Psoas muscle (tissue), 8 donors: Measurements from ENCODE around the gene MAST4. TPM values are rescaled to one million over a fixed set of nuclear protein-coding genes. Genes with fewer than 3 reads are reported as not detected.

ENCODE experiments used
- ATAC-seq, 4 donors: fragments of 200-7000 bp; cut with Tn5 transposase; one replicate each; pipeline ENCODE4 v1.9.1; 2020; ENCODE audit warnings: moderate library complexity in 3 of 4, mild to moderate bottlenecking in 2 of 4
- DNase-seq, 2 donors: peaks; one replicate each; pipeline ENCODE4 v3.0.0-alpha.2; 2020
- H3K27ac ChIP-seq: fragments of 200-600 bp; one replicate; pipeline ENCODE4 v1.8.0; 2022
- H3K27me3 ChIP-seq, 3 donors: fragments of 200-600 bp in 1 of 3; one replicate each; pipeline versions ENCODE4 v1.6.1 to v1.8.0; 2013 to 2022; ENCODE audit warnings: low read length in 2 of 3, mild to moderate bottlenecking in 2 of 3, moderate library complexity in 1 of 3; ENCODE audit not compliant: insufficient read depth in 3 of 3
- H3K36me3 ChIP-seq, 2 donors: fragments of 200-600 bp in 1 of 2; one replicate each; pipeline versions ENCODE4 v1.6.1 to v1.8.0; 2013 to 2022; ENCODE audit warnings: low read depth in 1 of 2, mild to moderate bottlenecking in 1 of 2, moderate library complexity in 1 of 2; ENCODE audit not compliant: insufficient read depth in 1 of 2
- H3K4me1 ChIP-seq: fragments of 200-600 bp; one replicate; pipeline ENCODE4 v1.8.0; 2022
- H3K4me3 ChIP-seq: fragments of 200-600 bp; one replicate; pipeline ENCODE4 v1.8.0; 2022; ENCODE audit warnings: mild to moderate bottlenecking
- H3K9me3 ChIP-seq: fragments of 200-600 bp; one replicate; pipeline ENCODE4 v1.8.0; 2022
- CTCF ChIP-seq: fragments of 200-600 bp; IDR thresholded peaks from one replicate; pipeline ENCODE4 v1.8.0; 2022; ENCODE audit warnings: antibody characterized with exemption
- WGBS, 3 donors: extraction: QIAGEN DNeasy Blood & Tissue Kit; methylation state at CpG; one replicate each; pipeline versions ENCODE4 v1.1.6 to v1.1.7; 2013; 5-methylcytosine and 5-hydroxymethylcytosine counted together
- intact Hi-C, 2 donors: fragments of 100-400 bp; cut with DNase I; formaldehyde crosslinking; loops; one replicate each; pipeline versions ENCODE4 v1.11.0 to v1.14.2; 2022
- polyA plus RNA-seq, 3 donors: library from polyadenylated mRNA; stranded (reverse); fragments of 200-250 nt; gene quantifications; one replicate each; pipeline ENCODE4 v1.2.3, GENCODE V29; 2013
- total RNA-seq, 4 donors: library from RNA; stranded (reverse); fragmentation: NEBNext Ultra II Directional in 2 of 4; extraction: Animal tissue kit (Norgen Biotek cat#: 25700) in 2 of 4; gene quantifications; one replicate each; pipeline versions ENCODE4 v1.2.1 to v1.2.4, GENCODE V29; 2021 to 2023
- donor health status: healthy with polysubstance abuse.
- donor health status: DM: no; HTN: no; CAD: no; lungs with moderate emphysema.
- donor health status: Bipolar disorder and iron deficiency.
- donor health status: healthy.
- donor health status: DM: yes; HTN: yes; CAD: no.
- donor health status: DM: no; HTN: no; CAD: no.
- donor health status: DM: no; HTN: no; CAD: no.
- donor health status: DM: yes; HTN: yes; CAD: no.

MAST4 gene
- total and polyA plus RNA-seq, 7 donors = 3.2 to 123 (median 12.1) TPM

- Histone ChIP-seq H3K36me3 (no peaks in the 10 kb centered on the region), H3K4me3 (no peak overlapping the region), H3K4me1 (no peaks in the 10 kb centered on the region), H3K9me3 (no peaks in the 10 kb centered on the region), H3K27ac (no peak overlapping the region), H3K27me3 (peaks cover 0 to 11% (median 0%) of the 10 kb centered on the region in 3 donors)
- TF ChIP-seq CTCF = no peak
- intact Hi-C loops = no loop called here
- 80 to 85% (median 83%) methylated on average over 6 of the region's 6 CpGs for WGBS, 3 donors
- no peak for ATAC-seq
- DNase-seq = no peak
Observed at GRCh38 chr5:66608501-66608900, 12.3 kb downstream of the MAST4 start.

GRCh38 chr5:66609615-66610014 lies 13.4 kb downstream of the MAST4 start:
- TF ChIP-seq CTCF = no peak
- DNase-seq (no peak), ATAC-seq (no peak)
- intact Hi-C loops = no loop called here
- H3K9me3 ChIP-seq = no peaks in the 10 kb centered on the region
- no peak overlapping the region for H3K27ac ChIP-seq
- no peaks in the 10 kb centered on the region for H3K36me3 ChIP-seq
- H3K4me3 ChIP-seq = no peak overlapping the region
- H3K4me1 ChIP-seq = no peaks in the 10 kb centered on the region
- peaks cover 0 to 4% (median 0%) of the 10 kb centered on the region in 3 donors for H3K27me3 ChIP-seq

- no peaks in the 10 kb centered on the region for H3K36me3 ChIP-seq
- no peak for TF ChIP-seq CTCF
- intact Hi-C loops = no loop called here
- WGBS, 3 donors = 55 to 65% (median 63%) methylated on average over 5 of the region's 5 CpGs
- no peak for ATAC-seq
- H3K9me3 ChIP-seq = no peaks in the 10 kb centered on the region
- H3K4me1 ChIP-seq = no peaks in the 10 kb centered on the region
- H3K27ac ChIP-seq = no peak overlapping the region
- no peak overlapping the region for H3K4me3 ChIP-seq
- DNase-seq = no peak
- H3K27me3 ChIP-seq = peaks cover 0 to 3% (median 0%) of the 10 kb centered on the region in 3 donors
Observed at GRCh38 chr5:66612226-66612625, 16.0 kb downstream of the MAST4 start.

- no peak overlapping the region for H3K27ac ChIP-seq
- no peak for TF ChIP-seq CTCF
- H3K4me3 ChIP-seq = no peak overlapping the region
- 68 to 78% (median 71%) methylated on average over 3 of the region's 3 CpGs for WGBS, 3 donors
- H3K9me3 ChIP-seq = no peaks in the 10 kb centered on the region
- no peak for ATAC-seq
- H3K27me3 ChIP-seq = peaks cover 0 to 3% (median 0%) of the 10 kb centered on the region in 3 donors
- no peaks in the 10 kb centered on the region for H3K36me3 ChIP-seq
- H3K4me1 ChIP-seq = no peaks in the 10 kb centered on the region
- DNase-seq = no peak
- intact Hi-C loops = no loop called here
Observed at GRCh38 chr5:66615136-66615535, 18.9 kb downstream of the MAST4 start.

- H3K27me3 ChIP-seq = peaks cover 0 to 3% (median 0%) of the 10 kb centered on the region in 3 donors
- no peak overlapping the region for H3K4me3 ChIP-seq
- no peak for TF ChIP-seq CTCF
- no peak for ATAC-seq
- H3K36me3 ChIP-seq = no peaks in the 10 kb centered on the region
- intact Hi-C loops = no loop called here
- no peak overlapping the region for H3K27ac ChIP-seq
- no peaks in the 10 kb centered on the region for H3K9me3 ChIP-seq
- no peaks in the 10 kb centered on the region for H3K4me1 ChIP-seq
- WGBS, 3 donors = 54 to 88% (median 59%) methylated on average over 4 of the region's 4 CpGs
- no peak for DNase-seq
Observed at GRCh38 chr5:66615894-66616293, 19.7 kb downstream of the MAST4 start.
